Endothelial cell (in vitro differentiated cells): ENCODE results near the gene LRCH1. TPM values are rescaled to one million over a fixed set of nuclear protein-coding genes. Genes with fewer than 3 reads are reported as not detected.

Experiments
- DNase-seq: peaks from one replicate; pipeline ENCODE4 v3.0.0; 2021; ENCODE audit warnings: low spot score
- H3K27ac Mint-ChIP-seq: one replicate; pipeline ENCODE4 v1.8.0; 2021; ENCODE audit warnings: mixed read lengths, inconsistent platforms; ENCODE audit not compliant: unreplicated experiment
- H3K27me3 Mint-ChIP-seq: one replicate; pipeline ENCODE4 v1.8.0; 2021; ENCODE audit warnings: mild to moderate bottlenecking, moderate library complexity, mixed read lengths, inconsistent platforms; ENCODE audit not compliant: unreplicated experiment
- H3K36me3 Mint-ChIP-seq: one replicate; pipeline ENCODE4 v1.8.0; 2021; ENCODE audit warnings: mild to moderate bottlenecking, low read depth, mixed read lengths, inconsistent platforms; ENCODE audit not compliant: unreplicated experiment
- H3K4me1 Mint-ChIP-seq: one replicate; pipeline ENCODE4 v1.8.0; 2021; ENCODE audit warnings: mild to moderate bottlenecking, mixed read lengths, inconsistent platforms; ENCODE audit not compliant: unreplicated experiment
- H3K4me3 Mint-ChIP-seq: one replicate; pipeline ENCODE4 v1.8.0; 2021; ENCODE audit warnings: mild to moderate bottlenecking, mixed read lengths, inconsistent platforms; ENCODE audit not compliant: unreplicated experiment
- H3K9me3 Mint-ChIP-seq: one replicate; pipeline ENCODE4 v1.8.0; 2021; ENCODE audit warnings: mixed read lengths, inconsistent platforms; ENCODE audit not compliant: unreplicated experiment
- total RNA-seq: library from RNA; stranded (reverse); fragmentation: NEBNext Ultra II Directional; extraction: Animal tissue kit (Norgen Biotek cat#: 25700); gene quantifications from one replicate; pipeline ENCODE4 v1.2.1, GENCODE V29; 2021; ENCODE audit not compliant: unreplicated experiment
- TF ChIP-seq, protein P1 (sequence below): fragments of 200-600 bp; sonication (generic); IDR thresholded peaks from one replicate; pipeline ENCODE4 v1.5.0; 2021; ENCODE audit warnings: antibody characterized with exemption; ENCODE audit not compliant: unreplicated experiment

The LRCH1 gene
- total RNA-seq, 1 donor from 2014 or later: 45.6 TPM

DNA sequence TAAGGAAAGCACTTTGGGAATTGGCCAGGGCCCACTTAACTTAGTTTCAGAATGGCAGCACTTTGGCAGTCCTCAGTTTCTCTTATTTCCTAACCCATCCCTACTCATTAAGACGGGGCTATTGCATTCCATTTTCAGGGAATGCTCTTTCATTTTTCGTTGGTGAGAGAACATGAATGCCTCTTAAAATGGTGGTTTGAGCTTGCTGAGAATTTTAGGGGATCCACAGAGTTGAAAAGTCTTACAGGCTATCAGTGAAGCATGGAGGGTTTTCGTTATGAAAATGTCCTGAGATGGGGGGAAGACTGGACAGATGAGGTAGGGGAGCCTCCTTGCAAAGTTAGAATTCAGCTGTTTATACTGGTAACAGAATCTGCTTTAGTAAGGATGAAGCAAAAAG is 71.4 kb downstream of the LRCH1 start:
- H3K36me3 Mint-ChIP-seq: peaks cover 8% of the 10 kb centered on the region
- H3K4me1 Mint-ChIP-seq: peaks cover 73% of the 10 kb centered on the region
- H3K27ac Mint-ChIP-seq: no peak overlapping the region
- H3K9me3 Mint-ChIP-seq: no peaks in the 10 kb centered on the region
- no peak overlapping the region for H3K4me3 Mint-ChIP-seq
- DNase-seq: no peak
- TF ChIP-seq, protein P1, sequence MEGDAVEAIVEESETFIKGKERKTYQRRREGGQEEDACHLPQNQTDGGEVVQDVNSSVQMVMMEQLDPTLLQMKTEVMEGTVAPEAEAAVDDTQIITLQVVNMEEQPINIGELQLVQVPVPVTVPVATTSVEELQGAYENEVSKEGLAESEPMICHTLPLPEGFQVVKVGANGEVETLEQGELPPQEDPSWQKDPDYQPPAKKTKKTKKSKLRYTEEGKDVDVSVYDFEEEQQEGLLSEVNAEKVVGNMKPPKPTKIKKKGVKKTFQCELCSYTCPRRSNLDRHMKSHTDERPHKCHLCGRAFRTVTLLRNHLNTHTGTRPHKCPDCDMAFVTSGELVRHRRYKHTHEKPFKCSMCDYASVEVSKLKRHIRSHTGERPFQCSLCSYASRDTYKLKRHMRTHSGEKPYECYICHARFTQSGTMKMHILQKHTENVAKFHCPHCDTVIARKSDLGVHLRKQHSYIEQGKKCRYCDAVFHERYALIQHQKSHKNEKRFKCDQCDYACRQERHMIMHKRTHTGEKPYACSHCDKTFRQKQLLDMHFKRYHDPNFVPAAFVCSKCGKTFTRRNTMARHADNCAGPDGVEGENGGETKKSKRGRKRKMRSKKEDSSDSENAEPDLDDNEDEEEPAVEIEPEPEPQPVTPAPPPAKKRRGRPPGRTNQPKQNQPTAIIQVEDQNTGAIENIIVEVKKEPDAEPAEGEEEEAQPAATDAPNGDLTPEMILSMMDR: no peak
- peaks cover 5% of the 10 kb centered on the region for H3K27me3 Mint-ChIP-seq

DNA sequence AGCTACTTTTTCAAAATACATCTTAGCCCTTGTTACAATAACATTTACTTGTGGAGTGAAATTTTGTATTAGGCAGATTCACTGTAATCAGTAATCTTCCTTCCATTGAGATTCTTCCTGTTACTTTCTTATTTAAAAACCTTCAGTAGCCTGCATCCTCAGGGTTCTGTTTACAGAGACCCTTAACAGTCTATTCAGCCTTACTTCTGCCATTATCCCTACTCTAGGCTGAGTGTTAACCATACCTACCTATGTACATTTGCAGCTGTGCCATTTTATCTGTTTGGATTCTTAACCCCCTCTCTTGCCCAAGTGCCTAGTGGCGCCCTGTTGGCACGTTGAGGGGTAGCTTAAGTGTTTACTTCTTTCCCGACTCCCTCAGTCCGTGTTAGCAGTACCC is 71.9 kb downstream of the LRCH1 start:
- TF ChIP-seq, protein P1: no peak
- H3K36me3 Mint-ChIP-seq: peaks cover 8% of the 10 kb centered on the region
- H3K9me3 Mint-ChIP-seq: no peaks in the 10 kb centered on the region
- no peak overlapping the region for H3K27ac Mint-ChIP-seq
- H3K4me3 Mint-ChIP-seq: no peak overlapping the region
- peaks cover 75% of the 10 kb centered on the region for H3K4me1 Mint-ChIP-seq
- no peak for DNase-seq
- peaks cover 5% of the 10 kb centered on the region for H3K27me3 Mint-ChIP-seq

DNA sequence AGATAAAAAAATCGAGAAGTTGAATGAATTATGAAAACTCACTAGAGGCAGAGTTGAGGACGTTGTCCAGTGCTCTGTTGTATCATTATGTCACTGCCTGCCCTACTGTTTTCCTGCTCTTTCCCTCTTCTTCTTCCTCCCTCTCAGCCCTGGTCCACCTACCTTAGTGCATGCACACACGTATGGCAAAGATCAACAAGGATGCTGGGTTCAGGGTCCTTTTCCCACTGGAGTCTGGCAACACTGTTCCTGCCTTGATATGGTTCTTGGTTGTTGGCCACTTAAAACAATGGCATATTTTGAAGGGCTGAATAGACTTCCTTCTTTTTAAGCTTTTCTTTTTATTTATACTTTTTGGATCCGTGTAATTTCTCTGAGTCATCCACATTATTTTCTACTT is 74.5 kb downstream of the LRCH1 start:
- H3K27ac Mint-ChIP-seq: no peak overlapping the region
- H3K27me3 Mint-ChIP-seq: peaks cover 5% of the 10 kb centered on the region
- H3K4me1 Mint-ChIP-seq: peaks cover 70% of the 10 kb centered on the region
- no peaks in the 10 kb centered on the region for H3K9me3 Mint-ChIP-seq
- DNase-seq: no peak
- H3K4me3 Mint-ChIP-seq: no peak overlapping the region
- peaks cover 8% of the 10 kb centered on the region for H3K36me3 Mint-ChIP-seq
- TF ChIP-seq, protein P1: no peak

DNA sequence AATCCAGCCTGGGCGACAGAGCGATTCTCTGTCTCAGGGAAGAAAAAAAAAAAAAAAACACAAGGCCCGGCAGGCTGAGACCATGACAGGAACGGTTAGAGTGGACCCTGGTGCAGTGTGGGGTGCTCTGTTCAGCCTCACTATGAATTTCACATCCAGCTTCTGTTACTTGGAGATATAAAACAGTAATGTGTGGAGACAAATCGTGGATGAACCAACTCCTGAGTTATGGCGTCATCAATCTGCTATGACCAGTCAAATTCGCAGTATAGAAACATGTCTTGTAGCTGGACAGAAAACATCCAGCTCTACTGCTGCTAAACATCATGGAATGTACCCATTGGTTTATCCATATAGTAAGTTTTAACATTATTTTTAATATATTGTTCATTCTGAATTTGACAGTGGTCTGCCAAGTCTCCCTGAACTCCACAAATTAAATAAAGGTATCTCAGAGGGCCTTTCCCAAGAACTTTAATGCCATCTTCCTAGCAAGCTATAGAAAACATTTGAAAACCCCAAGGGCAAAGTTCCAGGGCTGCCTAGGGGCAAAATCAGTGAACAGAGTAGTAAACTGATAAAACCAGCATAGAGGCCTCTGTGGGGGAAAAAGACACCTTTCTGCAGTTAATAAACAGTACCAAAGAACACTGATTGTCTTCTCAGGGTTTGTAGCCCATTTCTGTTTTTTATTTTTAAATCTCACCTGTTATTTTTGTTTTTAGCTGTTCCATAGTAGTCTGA is 75.8 kb downstream of the LRCH1 start:
- peaks cover 11% of the 10 kb centered on the region for H3K36me3 Mint-ChIP-seq
- no peak for DNase-seq
- no peak overlapping the region for H3K4me3 Mint-ChIP-seq
- H3K4me1 Mint-ChIP-seq: peaks cover 64% of the 10 kb centered on the region
- H3K27me3 Mint-ChIP-seq: peaks cover 8% of the 10 kb centered on the region
- no peak overlapping the region for H3K27ac Mint-ChIP-seq
- H3K9me3 Mint-ChIP-seq: no peaks in the 10 kb centered on the region
- TF ChIP-seq, protein P1: no peak

DNA sequence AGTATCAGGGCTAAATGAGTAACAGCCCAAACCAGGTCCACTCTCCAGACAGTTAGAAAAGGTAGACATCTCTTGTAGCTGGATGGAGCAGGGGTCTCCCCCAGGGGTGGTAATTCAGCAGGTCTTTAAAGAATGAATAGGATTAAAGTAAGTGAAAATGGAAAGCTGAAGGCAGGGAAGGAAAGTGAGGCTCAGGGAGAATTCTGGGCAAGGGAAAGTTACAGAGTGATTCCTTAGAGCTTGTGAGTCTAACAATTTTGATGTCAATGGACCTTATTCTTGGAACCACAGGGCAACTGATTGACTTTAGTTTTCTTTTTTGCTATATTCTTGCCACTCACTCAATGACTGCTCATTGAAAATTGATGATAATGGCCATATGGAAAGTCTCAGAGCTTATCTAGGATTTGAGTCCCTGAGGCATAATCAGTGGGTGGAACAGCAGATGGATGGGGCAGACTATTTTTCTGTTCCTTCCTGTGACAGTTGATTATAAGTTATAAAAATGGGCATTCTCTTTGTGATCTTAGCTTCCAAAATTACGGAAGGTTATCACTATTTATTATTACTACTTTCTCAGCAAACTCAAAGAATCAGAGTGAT is 76.9 kb downstream of the LRCH1 start:
- Mint-ChIP-seq H3K9me3 (no peaks in the 10 kb centered on the region), H3K4me3 (no peak overlapping the region), H3K4me1 (peaks cover 63% of the 10 kb centered on the region), H3K27ac (peak overlapping the region; percentile 72), H3K27me3 (peaks cover 10% of the 10 kb centered on the region), H3K36me3 (peaks cover 18% of the 10 kb centered on the region)
- no peak for DNase-seq
- TF ChIP-seq, protein P1: no peak
